Osteocyte (in vitro differentiated cells): ENCODE measurements around the gene LRRC63. TPM values are rescaled to one million over a fixed set of nuclear protein-coding genes. Genes with fewer than 3 reads are reported as not detected.

Experiments
- DNase-seq: peaks from one replicate; pipeline ENCODE4 v3.0.0; 2021; ENCODE audit warnings: mixed read lengths; ENCODE audit not compliant: unreplicated experiment; ENCODE audit errors: extremely low spot score
- H3K27ac Mint-ChIP-seq: one replicate; pipeline ENCODE4 v1.8.0; 2021; ENCODE audit warnings: mild to moderate bottlenecking, mixed read lengths; ENCODE audit not compliant: unreplicated experiment
- H3K27me3 Mint-ChIP-seq: one replicate; pipeline ENCODE4 v1.8.0; 2021; ENCODE audit warnings: mixed read lengths; ENCODE audit not compliant: unreplicated experiment
- H3K36me3 Mint-ChIP-seq: one replicate; pipeline ENCODE4 v1.8.0; 2021; ENCODE audit warnings: mixed read lengths; ENCODE audit not compliant: unreplicated experiment
- H3K4me1 Mint-ChIP-seq: one replicate; pipeline ENCODE4 v1.8.0; 2021; ENCODE audit warnings: mixed read lengths; ENCODE audit not compliant: unreplicated experiment
- H3K4me3 Mint-ChIP-seq: one replicate; pipeline ENCODE4 v1.8.0; 2021; ENCODE audit warnings: mild to moderate bottlenecking, moderate library complexity, mixed read lengths; ENCODE audit not compliant: unreplicated experiment
- H3K9me3 Mint-ChIP-seq: one replicate; pipeline ENCODE4 v1.8.0; 2021; ENCODE audit warnings: mixed read lengths; ENCODE audit not compliant: unreplicated experiment
- CTCF ChIP-seq: fragments of 200-600 bp; sonication (generic); IDR thresholded peaks from 2 replicates; pipeline ENCODE4 v1.5.0; 2021; ENCODE audit warnings: antibody characterized with exemption, mild to moderate bottlenecking, moderate library complexity
- total RNA-seq: library from RNA; stranded (reverse); gene quantifications from 2 replicates; pipeline ENCODE4 v1.2.1, GENCODE V29; 2021

Gene LRRC63
- total RNA-seq, 1 donor from 2014 or later: not detected

DNA sequence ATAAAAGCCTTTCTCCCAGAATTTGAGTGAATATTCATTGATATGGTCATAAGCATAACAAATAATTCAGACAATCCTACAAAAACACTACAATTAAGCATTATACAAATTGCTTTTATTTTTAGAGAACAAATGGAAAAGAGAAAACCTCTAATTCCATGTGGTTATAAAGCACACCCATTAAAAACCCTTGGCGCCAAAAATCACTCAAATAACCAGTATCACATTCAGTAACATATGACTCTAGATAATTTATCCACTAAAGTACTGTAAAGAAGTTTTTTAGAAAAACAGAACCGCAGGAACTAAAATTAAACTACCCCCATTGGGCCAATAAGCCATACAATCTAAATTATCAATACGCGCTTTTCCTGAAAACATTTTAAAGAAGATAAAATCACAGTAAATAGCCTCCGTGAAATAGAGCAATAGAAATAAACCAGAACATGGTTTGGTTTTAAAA lies 30.3 kb upstream of the LRRC63 start:
- Mint-ChIP-seq H3K27ac (no peak overlapping the region), H3K4me1 (no peaks in the 10 kb centered on the region)

DNA sequence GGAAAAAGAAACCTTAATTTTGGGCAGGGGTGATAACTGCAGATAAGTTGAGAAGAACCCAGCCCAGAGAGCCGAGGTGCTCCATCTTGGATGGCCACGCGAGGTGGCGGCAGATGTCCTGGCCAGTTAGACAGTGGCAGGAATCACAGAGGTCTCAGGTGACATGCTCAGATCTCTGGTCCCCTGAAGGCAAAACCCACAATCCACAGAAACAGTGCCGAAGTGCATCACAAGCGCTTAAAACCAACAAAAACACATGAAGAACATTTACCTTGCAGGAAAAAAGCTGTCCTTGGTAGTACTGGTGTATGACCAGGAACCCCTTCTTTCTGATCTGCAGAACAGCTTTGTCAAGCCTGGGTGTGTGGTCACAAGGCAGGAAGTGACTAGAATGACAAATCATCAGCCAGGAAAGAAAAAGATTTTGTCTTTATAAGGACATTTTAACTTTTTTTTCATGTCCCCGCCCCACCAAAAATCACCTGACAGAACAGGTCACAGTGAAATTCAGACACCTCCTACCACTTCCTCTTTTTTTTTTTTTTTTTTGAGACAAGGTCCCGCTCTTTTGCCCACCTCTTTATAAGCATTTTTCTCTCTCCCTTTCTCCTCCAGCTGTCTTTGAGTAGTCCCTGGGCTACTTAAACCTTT lies 29.8 kb upstream of the LRRC63 start, which contains the start of gene LCP1:
LCP1 (minus strand) TSS at position 338 of the 651 bp plus-strand sequence. CDS start 22,515 bp downstream, outside the sequence.
- peaks cover 2% of the 10 kb centered on the region for H3K27me3 Mint-ChIP-seq
- TF ChIP-seq CTCF: no peak
- no peaks in the 10 kb centered on the region for H3K9me3 Mint-ChIP-seq
- H3K27ac Mint-ChIP-seq: no peak within 1 kb of the TSS
- H3K36me3 Mint-ChIP-seq: no peaks in the 10 kb centered on the region
- DNase-seq: no peak
- no peaks in the 10 kb centered on the region for H3K4me1 Mint-ChIP-seq
- no peak within 1 kb of the TSS for H3K4me3 Mint-ChIP-seq

More for the DNA sequence above, 30.3 kb upstream of the LRRC63 start:
- DNase-seq: no peak
- H3K9me3 Mint-ChIP-seq: no peaks in the 10 kb centered on the region
- no peak for TF ChIP-seq CTCF
- H3K4me3 Mint-ChIP-seq: no peak overlapping the region
- peaks cover 7% of the 10 kb centered on the region for H3K27me3 Mint-ChIP-seq
- H3K36me3 Mint-ChIP-seq: no peaks in the 10 kb centered on the region

DNA sequence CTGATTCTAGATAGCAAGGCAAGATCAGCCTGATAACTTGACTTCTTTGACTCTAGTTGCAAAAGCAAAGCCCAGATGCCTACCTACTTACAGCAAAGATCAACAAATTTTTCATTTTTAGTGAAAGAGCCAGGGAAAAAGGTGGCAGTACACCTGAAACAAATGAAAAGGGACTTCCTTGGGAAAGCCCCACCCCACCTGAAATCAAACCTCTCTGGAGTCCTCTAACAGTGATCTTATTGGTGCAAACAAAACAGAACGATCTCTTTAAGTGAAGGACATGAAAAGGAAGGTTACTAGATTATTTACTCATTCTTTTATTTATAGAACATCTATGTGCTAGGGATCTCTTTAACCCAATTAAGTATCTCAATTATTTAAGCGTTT lies 29.2 kb upstream of the LRRC63 start:
- no peak for DNase-seq
- H3K9me3 Mint-ChIP-seq: no peaks in the 10 kb centered on the region
- H3K27ac Mint-ChIP-seq: no peak overlapping the region
- no peak for TF ChIP-seq CTCF
- H3K27me3 Mint-ChIP-seq: peaks cover 4% of the 10 kb centered on the region
- H3K4me3 Mint-ChIP-seq: no peak overlapping the region
- H3K4me1 Mint-ChIP-seq: no peaks in the 10 kb centered on the region
- no peaks in the 10 kb centered on the region for H3K36me3 Mint-ChIP-seq

DNA sequence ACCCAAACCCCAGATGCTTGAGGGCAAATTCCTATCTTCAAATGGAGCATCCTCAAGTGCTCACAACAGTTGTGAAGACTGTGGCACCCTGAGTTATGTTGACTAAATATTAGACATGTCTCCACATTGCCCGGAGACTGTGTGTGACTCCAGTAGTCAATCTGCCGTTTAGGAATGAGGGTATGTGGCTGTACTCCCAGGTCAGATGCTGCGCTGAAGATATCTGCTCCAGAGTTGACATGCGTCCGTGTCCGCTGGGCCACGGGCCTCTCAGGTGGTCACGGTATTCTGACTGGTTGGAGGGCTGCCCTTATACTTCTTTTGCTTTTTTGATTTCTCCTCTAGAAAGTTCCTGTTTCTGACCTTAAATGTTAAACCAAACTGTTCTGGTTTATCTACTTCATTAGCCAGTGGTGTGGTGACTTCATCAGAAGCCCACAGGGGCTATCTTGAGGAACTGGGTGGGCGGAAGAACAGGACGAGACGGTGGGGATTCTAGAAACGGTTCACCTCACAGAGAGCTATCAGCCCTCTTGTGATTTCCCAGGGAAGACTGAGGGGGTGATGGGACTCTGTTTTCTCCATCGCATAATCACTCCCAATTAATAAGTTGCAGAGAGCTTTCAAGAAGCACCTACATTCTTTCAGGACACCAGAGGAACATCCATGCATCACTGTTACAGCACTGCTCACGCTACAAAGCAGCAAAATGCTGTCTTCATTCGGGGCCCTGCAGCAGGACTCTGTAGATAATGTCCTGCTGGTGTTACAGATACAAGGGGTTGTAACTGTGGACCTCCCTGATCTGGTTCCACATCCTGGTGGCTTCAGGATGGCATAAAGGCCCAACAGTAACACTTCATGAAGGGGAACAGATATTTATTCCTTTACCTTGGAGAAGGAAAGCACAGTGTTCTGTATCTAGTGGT lies 28.4 kb upstream of the LRRC63 start:
- H3K9me3 Mint-ChIP-seq: no peaks in the 10 kb centered on the region
- H3K4me3 Mint-ChIP-seq: no peak overlapping the region
- H3K4me1 Mint-ChIP-seq: no peaks in the 10 kb centered on the region
- DNase-seq: no peak
- H3K36me3 Mint-ChIP-seq: no peaks in the 10 kb centered on the region
- H3K27me3 Mint-ChIP-seq: peaks cover 10% of the 10 kb centered on the region
- TF ChIP-seq CTCF: no peak
- H3K27ac Mint-ChIP-seq: no peak overlapping the region

- Mint-ChIP-seq H3K27me3 (peaks cover 16% of the 10 kb centered on the region), H3K4me3 (no peak overlapping the region), H3K36me3 (no peaks in the 10 kb centered on the region), H3K27ac (no peak overlapping the region), H3K4me1 (no peaks in the 10 kb centered on the region), H3K9me3 (no peaks in the 10 kb centered on the region)
- peak; percentile 34 for TF ChIP-seq CTCF
- no peak for DNase-seq
These were observed 27.4 kb upstream of the LRRC63 start for GRCh38 chr13:46184277-46184699.
